IMR-90 (cell line): ENCODE data around the gene ZNF396. TPM values are rescaled to one million over a fixed set of nuclear protein-coding genes. Genes with fewer than 3 reads are reported as not detected.

Source experiments
- ATAC-seq: fragments of 200-7000 bp; cut with Tn5 transposase; 2 replicates; pipeline ENCODE4 v1.9.1; 2020; ENCODE audit warnings: low read depth, mild to moderate bottlenecking, moderate library complexity
- BruUV-seq: library from RNA; stranded (reverse); fragments of 400-500 nt; replicated peaks from 2 replicates; lab custom pipeline; 2021; lab: Mats Ljungman, UMichigan
- CTCF ChIA-PET: fragments of 300-600 bp; formaldehyde crosslinking; extraction: SDS; loops from one replicate; lab custom pipeline; 2021; ENCODE audit warnings: antibody characterized with exemption; lab: Yijun Ruan, JAX
- POLR2A ChIA-PET: fragments of 300-600 bp; sonication (Branson Sonifier 250); formaldehyde crosslinking; loops from one replicate; lab custom pipeline; 2022; ENCODE audit warnings: antibody characterized with exemption; ENCODE audit not compliant: unreplicated experiment; lab: Charles Lee
- DNase-seq: peaks from one replicate; pipeline ENCODE4 v3.0.0; 2013
- H2AFZ ChIP-seq: replicated peaks from 2 replicates; pipeline ENCODE3; 2013; ENCODE audit warnings: low read length, mild to moderate bottlenecking; ENCODE audit not compliant: poor library complexity
- H2AK5ac ChIP-seq: 2 replicates; pipeline ENCODE4 v1.6.1; 2013; ENCODE audit warnings: low read depth, low read length, inconsistent platforms
- H2AK9ac ChIP-seq: replicated peaks from 2 replicates; pipeline ENCODE3; 2013; ENCODE audit warnings: mild to moderate bottlenecking, low read depth, low read length, moderate library complexity; ENCODE audit not compliant: poor library complexity
- H2BK120ac ChIP-seq: 2 replicates; pipeline ENCODE4 v1.6.1; 2013; ENCODE audit warnings: low read depth, low read length, inconsistent platforms
- H2BK15ac ChIP-seq: 3 replicates; pipeline ENCODE4 v1.6.1; 2013; ENCODE audit warnings: low read depth, low read length, inconsistent platforms
- H2BK20ac ChIP-seq: 2 replicates; pipeline ENCODE4 v1.6.1; 2013; ENCODE audit warnings: low read depth, mild to moderate bottlenecking, inconsistent platforms, low read length, moderate library complexity
- H2BK5ac ChIP-seq: 2 replicates; pipeline ENCODE4 v1.6.1; 2013; ENCODE audit warnings: mild to moderate bottlenecking, low read depth, low read length, inconsistent platforms; ENCODE audit not compliant: poor library complexity, severe bottlenecking
- H3K14ac ChIP-seq: replicated peaks from 2 replicates; pipeline ENCODE4 v1.6.1; 2013; ENCODE audit warnings: low read depth, low read length, inconsistent platforms
- H3K18ac ChIP-seq: 2 replicates; pipeline ENCODE4 v1.6.1; 2013; ENCODE audit warnings: low read depth, low read length, control low read depth
- H3K23ac ChIP-seq: 2 replicates; pipeline ENCODE4 v1.6.1; 2013; ENCODE audit warnings: low read depth, low read length, inconsistent platforms
- H3K27ac ChIP-seq: 2 replicates; pipeline ENCODE4 v1.5.1; 2013; ENCODE audit warnings: mild to moderate bottlenecking, control low read depth, low read length; ENCODE audit not compliant: insufficient read depth
- H3K27me3 ChIP-seq: 2 replicates; pipeline ENCODE4 v1.6.1; 2013; ENCODE audit warnings: low read length; ENCODE audit not compliant: control insufficient read depth, insufficient read depth
- H3K36me3 ChIP-seq: 2 replicates; pipeline ENCODE4 v1.6.1; 2013; ENCODE audit warnings: low read length, mixed read lengths; ENCODE audit not compliant: control insufficient read depth, insufficient read depth
- H3K4ac ChIP-seq: 2 replicates; pipeline ENCODE4 v1.6.1; 2013; ENCODE audit warnings: low read depth, low read length, inconsistent platforms
- H3K4me1 ChIP-seq: 2 replicates; pipeline ENCODE4 v1.6.1; 2013; ENCODE audit warnings: low read length, mixed read lengths; ENCODE audit not compliant: control insufficient read depth, insufficient read depth
- H3K4me2 ChIP-seq: 2 replicates; pipeline ENCODE4 v1.6.1; 2013; ENCODE audit warnings: low read depth, mild to moderate bottlenecking, control low read depth, low read length, moderate library complexity
- H3K4me3 ChIP-seq: 2 replicates; pipeline ENCODE4 v1.5.1; 2013; ENCODE audit warnings: low read depth, mild to moderate bottlenecking, control low read depth, low read length, moderate library complexity; ENCODE audit not compliant: insufficient read depth
- H3K56ac ChIP-seq: 2 replicates; pipeline ENCODE4 v1.6.1; 2013; ENCODE audit warnings: low read length, inconsistent platforms; ENCODE audit not compliant: insufficient read depth; ENCODE audit errors: extremely low read depth
- H3K79me1 ChIP-seq, 2 experiments: 2 replicates each; pipeline ENCODE4 v1.6.1; 2013; ENCODE audit warnings: low read length in 2 of 2, inconsistent platforms in 1 of 2, low read depth in 1 of 2
- H3K9ac ChIP-seq: 2 replicates; pipeline ENCODE4 v1.6.1; 2013; ENCODE audit warnings: low read depth, low read length, control low read depth
- H3K9me1 ChIP-seq: 2 replicates; pipeline ENCODE4 v1.6.1; 2013; ENCODE audit warnings: low read length, inconsistent platforms; ENCODE audit not compliant: insufficient read depth
- H3K9me3 ChIP-seq: 2 replicates; pipeline ENCODE4 v1.6.1; 2013; ENCODE audit warnings: low read length; ENCODE audit not compliant: control insufficient read depth, insufficient read depth
- H4K20me1 ChIP-seq: 2 replicates; pipeline ENCODE4 v1.6.1; 2013; ENCODE audit warnings: low read length, inconsistent platforms; ENCODE audit not compliant: insufficient read depth
- H4K5ac ChIP-seq: 2 replicates; pipeline ENCODE4 v1.6.1; 2013; ENCODE audit warnings: mild to moderate bottlenecking, low read depth, low read length, control low read depth
- H4K8ac ChIP-seq, 2 experiments: 2 replicates each; pipeline ENCODE4 v1.6.1; 2013; ENCODE audit warnings: low read depth in 2 of 2, low read length in 2 of 2, control low read depth in 1 of 2, inconsistent platforms in 1 of 2
- H4K91ac ChIP-seq: 2 replicates; pipeline ENCODE4 v1.6.1; 2013; ENCODE audit warnings: low read depth, low read length, inconsistent platforms; ENCODE audit not compliant: insufficient read depth
- BHLHE40 ChIP-seq: fragments of 150-350 bp; IDR thresholded peaks from 2 replicates; pipeline ENCODE4 v1.6.1; 2016; ENCODE audit warnings: mild to moderate bottlenecking, low read depth, low read length
- CEBPB ChIP-seq: IDR thresholded peaks from 2 replicates; pipeline ENCODE4 v1.6.1; 2012; ENCODE audit warnings: low read depth, low read length, improper control_type of control experiment
- CHD1 ChIP-seq: IDR thresholded peaks from 2 replicates; pipeline ENCODE4 v1.6.1; 2012; ENCODE audit warnings: low read depth, low read length, improper control_type of control experiment
- ELK1 ChIP-seq: fragments of 150-350 bp; IDR thresholded peaks from 2 replicates; pipeline ENCODE4 v1.6.1; 2016; ENCODE audit warnings: low read depth, mild to moderate bottlenecking, low read length, moderate library complexity, borderline replicate concordance
- MXI1 ChIP-seq: IDR thresholded peaks from 2 replicates; pipeline ENCODE4 v1.6.1; 2012; ENCODE audit warnings: low read depth, mild to moderate bottlenecking, low read length, moderate library complexity, borderline replicate concordance
- POLR2A ChIP-seq: IDR thresholded peaks from 2 replicates; pipeline ENCODE4 v1.6.1; 2012; ENCODE audit warnings: mild to moderate bottlenecking, low read depth, low read length
- RAD21 ChIP-seq: IDR thresholded peaks from 2 replicates; pipeline ENCODE4 v1.6.1; 2012; ENCODE audit warnings: low read length, improper control_type of control experiment
- RCOR1 ChIP-seq: IDR thresholded peaks from 2 replicates; pipeline ENCODE4 v1.6.1; 2012; ENCODE audit warnings: mild to moderate bottlenecking, low read length, improper control_type of control experiment; ENCODE audit not compliant: insufficient replicate concordance
- dilution Hi-C: fragments of 300-500 bp; cut with HindIII; formaldehyde crosslinking; loops from one replicate; pipeline ENCODE4 v1.14.3; 2018; ENCODE audit warnings: low sequenced_read_pairs; ENCODE audit not compliant: unreplicated experiment
- in situ Hi-C: fragments of 300-500 bp; cut with MboI; formaldehyde crosslinking; loops from 3 replicates; pipeline ENCODE4 v1.14.3; 2019; ENCODE audit warnings: low sequenced_read_pairs, inconsistent platforms, mixed read lengths
- intact Hi-C: fragments of 100-400 bp; cut with micrococcal nuclease; formaldehyde crosslinking; loops from 2 replicates; pipeline ENCODE4 v1.10.0; 2022
- polyA plus RNA-seq, 3 experiments: library from polyadenylated mRNA; depleted of rRNA; stranded (reverse); fragments of >200 nt; gene quantifications; 2 replicates each; pipeline ENCODE4 v1.2.3, GENCODE V29; 2012; ENCODE audit warnings: low replicate concordance in 1 of 3
- total RNA-seq: library from RNA; depleted of rRNA; stranded (reverse); fragments of >200 nt; gene quantifications from 2 replicates; pipeline ENCODE4 v1.2.3, GENCODE V29; 2012

ZNF396 gene
- total and polyA plus RNA-seq, 2 of the 4 experiments (the other 2 are of a cell fraction): 0.26 to 0.54 TPM

GRCh38 chr18:35362531-35362930 is 14.6 kb downstream of the ZNF396 start:
- Histone ChIP-seq H2AK5ac (no peak overlapping the region), H4K8ac (no peak overlapping the region), H3K14ac (no peak overlapping the region), H2BK120ac (no peak overlapping the region), H3K9me1 (no peaks in the 10 kb centered on the region), H3K4me2 (no peak overlapping the region), H3K27ac (no peak overlapping the region), H3K4me1 (no peaks in the 10 kb centered on the region), H3K36me3 (no peaks in the 10 kb centered on the region), H3K23ac (no peak overlapping the region), H2AK9ac (no peak overlapping the region), H4K91ac (no peak overlapping the region), H3K18ac (no peak overlapping the region), H2AFZ (no peak overlapping the region), H4K5ac (no peak overlapping the region), H3K4me3 (no peak overlapping the region), H2BK15ac (no peak overlapping the region), H3K27me3 (no peaks in the 10 kb centered on the region; the same call in 1 of the 2 replicates), H3K4ac (no peak overlapping the region), H2BK5ac (no peak overlapping the region), H3K79me1 (no peaks in the 10 kb centered on the region), H3K9me3 (no peaks in the 10 kb centered on the region), H3K9ac (no peak overlapping the region), H2BK20ac (no peak overlapping the region), H3K56ac (no peak overlapping the region), H4K20me1 (no peaks in the 10 kb centered on the region)
- intact Hi-C loops (no loop called here), dilution Hi-C loops (no loop called here), in situ Hi-C loops (no loop called here)
- BruUV-seq: no TSS peak
- no peak for TF ChIP-seq CEBPB
- TF ChIP-seq RCOR1: no peak
- TF ChIP-seq ELK1: no peak
- no peak for TF ChIP-seq RAD21
- TF ChIP-seq CHD1: no peak
- TF ChIP-seq POLR2A: no peak
- no peak for TF ChIP-seq MXI1
- TF ChIP-seq BHLHE40: no peak
- ChIA-PET POLR2A (no interaction called here), CTCF (interaction anchor here (1.1 kb wide), 1 partner anchor 123 kb away, joined by 3 read pairs; no protein-coding TSS in a partner anchor)
- ATAC-seq (no peak), DNase-seq (no peak)
